CD4-positive, alpha-beta T cell (primary cell): ENCODE data around the gene FUT8. TPM values are rescaled to one million over a fixed set of nuclear protein-coding genes. Genes with fewer than 3 reads are reported as not detected.
A peak's percentile ranks its signal among the peaks of the same experiment; 100 is the strongest.
"Not testable (repeated sequence)": the region's sequence is repeated elsewhere in the genome, so short reads cannot be mapped to it uniquely, and the experiment has no call there.

Experiments
- ATAC-seq: fragments of 200-7000 bp; cut with Tn5 transposase; one replicate; pipeline ENCODE4 v1.10.0; 2022; ENCODE audit warnings: mild to moderate bottlenecking; ENCODE audit not compliant: poor library complexity
- CTCF ChIA-PET: fragments of 350-600 bp; sonication (Branson Sonifier 250); formaldehyde crosslinking; loops from one replicate; lab custom pipeline; 2021; ENCODE audit warnings: antibody characterized with exemption, inconsistent platforms; lab: Charles Lee
- POLR2A ChIA-PET: fragments of 350-600 bp; sonication (Branson Sonifier 250); formaldehyde crosslinking; loops from one replicate; lab custom pipeline; 2021; ENCODE audit warnings: antibody characterized with exemption, inconsistent platforms; lab: Charles Lee
- DNase-seq, 14 experiments: peaks; one replicate each; pipeline ENCODE4 v3.0.0-alpha.2; 2013 to 2020; ENCODE audit warnings: mixed read lengths in 2 of 14
- H3K27ac ChIP-seq, 2 donors: one replicate each; pipeline versions ENCODE4 v1.5.1 to v1.7.0; 2013; ENCODE audit warnings: low read length in 2 of 2, low read depth in 1 of 2, mild to moderate bottlenecking in 1 of 2
- H3K27me3 ChIP-seq, 2 experiments: 1 replicate in 1 of 2; 2 replicates in 1 of 2; pipeline versions ENCODE4 v1.6.1 to v1.7.0; 2013; ENCODE audit warnings: low read length in 2 of 2, control low read depth in 1 of 2, mild to moderate bottlenecking in 1 of 2, moderate library complexity in 1 of 2; ENCODE audit not compliant: insufficient read depth in 2 of 2, control insufficient read depth in 1 of 2
- H3K36me3 ChIP-seq: one replicate; pipeline ENCODE4 v1.6.1; 2013; ENCODE audit warnings: low read length, control low read depth; ENCODE audit not compliant: insufficient read depth
- H3K4me1 ChIP-seq: one replicate; pipeline ENCODE4 v1.6.1; 2013; ENCODE audit warnings: low read length, control low read depth; ENCODE audit not compliant: insufficient read depth
- H3K4me3 ChIP-seq: one replicate; pipeline ENCODE4 v1.5.1; 2013; ENCODE audit warnings: mild to moderate bottlenecking, low read length, moderate library complexity
- H3K9me3 ChIP-seq, 2 experiments: 1 replicate in 1 of 2; 2 replicates in 1 of 2; pipeline versions ENCODE4 v1.6.1 to v1.7.0; 2013; ENCODE audit warnings: low read length in 2 of 2, mild to moderate bottlenecking in 2 of 2, control low read depth in 1 of 2, moderate library complexity in 1 of 2; ENCODE audit not compliant: control insufficient read depth in 1 of 2, insufficient read depth in 1 of 2
- H3K27ac Mint-ChIP-seq: one replicate; pipeline ENCODE4 v1.8.0; 2020; ENCODE audit warnings: mixed read lengths
- H3K27me3 Mint-ChIP-seq: one replicate; pipeline ENCODE4 v1.8.0; 2021; ENCODE audit warnings: mixed read lengths
- H3K36me3 Mint-ChIP-seq: one replicate; pipeline ENCODE4 v1.8.0; 2021; ENCODE audit warnings: low read depth, mixed read lengths
- H3K4me1 Mint-ChIP-seq: one replicate; pipeline ENCODE4 v1.8.0; 2021; ENCODE audit warnings: low read depth, mixed read lengths
- H3K4me3 Mint-ChIP-seq: one replicate; pipeline ENCODE4 v1.8.0; 2020; ENCODE audit warnings: mild to moderate bottlenecking, mixed read lengths
- H3K9me3 Mint-ChIP-seq: one replicate; pipeline ENCODE4 v1.8.0; 2020; ENCODE audit warnings: mixed read lengths
- CTCF ChIP-seq: fragments of 200-600 bp; IDR thresholded peaks from one replicate; pipeline ENCODE4 v1.8.0; 2022; ENCODE audit warnings: antibody characterized with exemption, mild to moderate bottlenecking
- intact Hi-C, 2 experiments: fragments of 100-400 bp; cut with DNase I in 1 of 2; cut with micrococcal nuclease in 1 of 2; formaldehyde crosslinking; loops; one replicate each; pipeline versions ENCODE4 v1.15.1 to v1.9.0; 2023 to 2025; cut with DNase I, micrococcal nuclease
- total RNA-seq, 174 experiments: library from RNA in 2 of 174; stranded (reverse) in 2 of 174; gene quantifications; one replicate each; pipeline ENCODE4 v1.2.3 and lab custom pipeline; 2021 to 2026

The FUT8 gene
- total RNA-seq, 2 experiments from 2014 or later: 31.3 to 39.1 TPM

GRCh38 chr14:65465584-65465983 is 53.1 kb downstream of the FUT8 start:
- no peak for ATAC-seq
- no peak overlapping the region for H3K4me3 ChIP-seq

GRCh38 chr14:65467926-65468325 is 55.4 kb downstream of the FUT8 start:
- H3K4me3 Mint-ChIP-seq: not testable (repeated sequence)

More at GRCh38 chr14:65465584-65465983, 53.1 kb downstream of the FUT8 start:
- no peaks in the 10 kb centered on the region for H3K9me3 Mint-ChIP-seq
- Histone ChIP-seq H3K9me3 (peaks cover 0 to 6% of the 10 kb centered on the region in 2 experiments), H3K4me1 (peaks cover 16% of the 10 kb centered on the region), H3K27ac (no peak overlapping the region), H3K36me3 (peaks cover 3% of the 10 kb centered on the region), H3K27me3 (no peaks in the 10 kb centered on the region)
- H3K27me3 Mint-ChIP-seq: no peaks in the 10 kb centered on the region
- peaks cover 54% of the 10 kb centered on the region for H3K36me3 Mint-ChIP-seq
- H3K4me1 Mint-ChIP-seq: peaks cover 54% of the 10 kb centered on the region
- intact Hi-C loops: no loop called here
- no peak for TF ChIP-seq CTCF
- POLR2A ChIA-PET: no interaction called here
- H3K4me3 Mint-ChIP-seq: no peak overlapping the region
- H3K27ac Mint-ChIP-seq: peak overlapping the region; percentile 18
- CTCF ChIA-PET: interaction anchor here (0.6 kb wide), 1 partner anchor 142 kb away, joined by 3 read pairs; no protein-coding TSS in a partner anchor
- no peak for DNase-seq

GRCh38 chr14:65469903-65470302 is 57.4 kb downstream of the FUT8 start:
- Histone ChIP-seq H3K4me3 (no peak overlapping the region), H3K36me3 (peaks cover 3% of the 10 kb centered on the region), H3K4me1 (peaks cover 15% of the 10 kb centered on the region), H3K27me3 (no peaks in the 10 kb centered on the region), H3K9me3 (peaks cover 0 to 6% of the 10 kb centered on the region in 2 experiments), H3K27ac (no peak overlapping the region)
- Mint-ChIP-seq H3K9me3 (no peaks in the 10 kb centered on the region), H3K4me3 (no peak overlapping the region), H3K4me1 (peaks cover 47% of the 10 kb centered on the region), H3K27ac (no peak overlapping the region), H3K36me3 (peaks cover 41% of the 10 kb centered on the region), H3K27me3 (no peaks in the 10 kb centered on the region)
- DNase-seq (no peak), ATAC-seq (no peak)
- ChIA-PET POLR2A (interaction anchor here (0.5 kb wide), 1 partner anchor 357 kb away, joined by 3 read pairs; no protein-coding TSS in a partner anchor), CTCF (interaction anchor here (1.1 kb wide), 1 partner anchor 9 kb away, joined by 3 read pairs; no protein-coding TSS in a partner anchor)
- TF ChIP-seq CTCF: no peak
- intact Hi-C loops: no loop called here

More at GRCh38 chr14:65467926-65468325, 55.4 kb downstream of the FUT8 start:
- H3K27me3 ChIP-seq, CTCF ChIA-PET, POLR2A ChIA-PET, H3K36me3 ChIP-seq, H3K9me3 ChIP-seq, H3K27ac ChIP-seq, intact Hi-C loops, H3K27me3 Mint-ChIP-seq, DNase-seq, H3K4me3 ChIP-seq, H3K27ac Mint-ChIP-seq, H3K9me3 Mint-ChIP-seq, ATAC-seq: not testable (repeated sequence)
- peaks cover 46% of the 10 kb centered on the region for H3K36me3 Mint-ChIP-seq
- peaks cover 48% of the 10 kb centered on the region for H3K4me1 Mint-ChIP-seq
- peaks cover 15% of the 10 kb centered on the region for H3K4me1 ChIP-seq

- DNase-seq (peak in 1 of 14 experiments; percentile 7), ATAC-seq (no peak)
- H3K27ac Mint-ChIP-seq: peak overlapping the region; percentile 77
- no peak overlapping the region for H3K4me3 Mint-ChIP-seq
- H3K36me3 Mint-ChIP-seq: peaks cover 43% of the 10 kb centered on the region
- TF ChIP-seq CTCF: no peak
- Histone ChIP-seq H3K9me3 (peaks cover 0 to 6% of the 10 kb centered on the region in 2 experiments), H3K27ac (no peak overlapping the region), H3K27me3 (no peaks in the 10 kb centered on the region), H3K4me3 (no peak overlapping the region), H3K4me1 (peaks cover 15% of the 10 kb centered on the region), H3K36me3 (peaks cover 3% of the 10 kb centered on the region)
- intact Hi-C loops: no loop called here
- H3K9me3 Mint-ChIP-seq: no peaks in the 10 kb centered on the region
- peaks cover 50% of the 10 kb centered on the region for H3K4me1 Mint-ChIP-seq
- CTCF ChIA-PET: no interaction called here
- H3K27me3 Mint-ChIP-seq: no peaks in the 10 kb centered on the region
- POLR2A ChIA-PET: no interaction called here
Observed at GRCh38 chr14:65470404-65470880, 57.9 kb downstream of the FUT8 start.
